ENCODE measurements around the gene IL17RB. TPM values are rescaled to one million over a fixed set of nuclear protein-coding genes. Genes with fewer than 3 reads are reported as not detected.

IL17RB gene
- total RNA-seq, 4 donors from 2014 or later = 0.71 to 2.5 (median 1.6) TPM

DNA sequence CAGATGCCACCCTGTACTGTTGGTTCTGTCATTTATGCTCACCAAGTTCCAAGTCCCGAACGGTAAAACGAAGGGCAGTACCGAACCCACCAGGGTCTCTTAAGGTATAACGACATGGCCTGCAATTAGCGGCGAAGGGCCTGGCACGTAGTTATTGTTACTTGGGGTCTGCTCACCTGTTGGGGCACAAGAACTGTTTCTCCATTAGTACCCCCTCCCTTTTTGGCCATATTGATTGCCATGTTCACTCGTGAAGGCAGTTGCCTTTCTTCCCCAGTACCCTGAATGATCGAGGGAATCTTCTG, 435 bp downstream of the IL17RB start:
- TF ChIP-seq POLR2A (IDR thresholded peaks at IDR 0.05) = no peak
- TF ChIP-seq, protein P1, sequence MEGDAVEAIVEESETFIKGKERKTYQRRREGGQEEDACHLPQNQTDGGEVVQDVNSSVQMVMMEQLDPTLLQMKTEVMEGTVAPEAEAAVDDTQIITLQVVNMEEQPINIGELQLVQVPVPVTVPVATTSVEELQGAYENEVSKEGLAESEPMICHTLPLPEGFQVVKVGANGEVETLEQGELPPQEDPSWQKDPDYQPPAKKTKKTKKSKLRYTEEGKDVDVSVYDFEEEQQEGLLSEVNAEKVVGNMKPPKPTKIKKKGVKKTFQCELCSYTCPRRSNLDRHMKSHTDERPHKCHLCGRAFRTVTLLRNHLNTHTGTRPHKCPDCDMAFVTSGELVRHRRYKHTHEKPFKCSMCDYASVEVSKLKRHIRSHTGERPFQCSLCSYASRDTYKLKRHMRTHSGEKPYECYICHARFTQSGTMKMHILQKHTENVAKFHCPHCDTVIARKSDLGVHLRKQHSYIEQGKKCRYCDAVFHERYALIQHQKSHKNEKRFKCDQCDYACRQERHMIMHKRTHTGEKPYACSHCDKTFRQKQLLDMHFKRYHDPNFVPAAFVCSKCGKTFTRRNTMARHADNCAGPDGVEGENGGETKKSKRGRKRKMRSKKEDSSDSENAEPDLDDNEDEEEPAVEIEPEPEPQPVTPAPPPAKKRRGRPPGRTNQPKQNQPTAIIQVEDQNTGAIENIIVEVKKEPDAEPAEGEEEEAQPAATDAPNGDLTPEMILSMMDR (IDR thresholded peaks at IDR 0.05) = no peak
- Histone ChIP-seq H3K9me3 (no peaks in the 10 kb centered on the region), H3K4me3 (replicated peaks in 1 of 3) (peak overlapping the region in 1 of 3 donors; percentile 71), H3K27ac (no peak overlapping the region), H3K27me3 (no peaks in the 10 kb centered on the region), H3K36me3 (no peaks in the 10 kb centered on the region), H3K4me1 (peaks cover 24 to 37% of the 10 kb centered on the region in 2 donors)
- DNase-seq = no peak
- 63 to 68% methylated on average over 9 to 10 of the region's 10 CpGs for WGBS, 2 donors
- intact Hi-C loops (cut with DNase I) = no loop called here

DNA sequence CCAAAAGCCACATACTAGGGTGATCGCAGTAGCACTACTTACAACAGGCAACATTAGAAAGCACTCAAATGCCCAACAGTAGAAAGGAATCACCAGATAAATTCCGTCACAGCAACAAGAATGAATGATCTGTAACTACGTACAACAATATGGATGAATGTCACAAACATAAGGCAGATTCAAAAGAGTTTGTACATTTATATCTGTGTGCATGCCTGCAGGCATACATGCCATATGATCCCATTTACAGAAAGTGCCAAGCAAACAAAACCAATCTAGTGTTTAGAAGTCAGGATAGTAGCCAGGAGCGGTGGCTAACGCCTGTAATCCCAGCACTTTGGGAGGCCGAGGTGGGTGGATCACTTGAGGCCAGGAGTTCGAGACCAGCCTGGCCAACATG, 3.5 kb downstream of the IL17RB start:
- TF ChIP-seq, protein P1 (IDR thresholded peaks at IDR 0.05) = no peak
- 95 to 98% methylated on average over 7 of the region's 7 CpGs for WGBS, 2 donors
- Histone ChIP-seq H3K36me3 (no peaks in the 10 kb centered on the region), H3K27ac (no peak overlapping the region), H3K9me3 (no peaks in the 10 kb centered on the region), H3K4me1 (peaks cover 9 to 10% of the 10 kb centered on the region in 2 donors), H3K27me3 (no peaks in the 10 kb centered on the region), H3K4me3 (replicated peaks in 1 of 3) (no peak overlapping the region)
- DNase-seq = no peak
- intact Hi-C loops (cut with DNase I) = no loop called here

DNA sequence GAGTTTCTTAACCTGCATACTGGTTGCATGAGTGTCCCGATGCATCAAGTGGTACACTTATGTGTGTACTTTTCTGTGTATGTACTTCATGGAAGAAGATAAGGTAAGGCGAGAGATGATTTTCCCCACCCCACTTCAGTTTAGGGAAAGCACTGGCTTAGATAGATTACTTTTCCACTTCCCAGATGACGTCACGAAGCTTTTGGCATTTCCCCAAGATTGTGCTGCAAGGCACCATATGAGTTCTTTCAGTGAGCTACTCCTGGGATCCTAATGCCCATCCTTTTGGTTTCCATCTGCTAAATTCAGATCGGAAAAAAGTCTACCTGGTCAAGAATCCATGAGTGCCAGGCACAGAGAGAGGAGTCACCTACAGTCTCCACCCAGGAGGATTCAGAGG, 4.5 kb downstream of the IL17RB start:
- peak in 1 of 2 donors; percentile 18 for DNase-seq
- Histone ChIP-seq H3K36me3 (no peaks in the 10 kb centered on the region), H3K27ac (no peak overlapping the region), H3K27me3 (no peaks in the 10 kb centered on the region), H3K4me1 (peaks cover 6 to 9% of the 10 kb centered on the region in 2 donors), H3K9me3 (no peaks in the 10 kb centered on the region), H3K4me3 (replicated peaks in 1 of 3) (no peak overlapping the region)
- intact Hi-C loops (cut with DNase I) = no loop called here
- TF ChIP-seq POLR2A (IDR thresholded peaks at IDR 0.05) = no peak
- TF ChIP-seq, protein P1 (IDR thresholded peaks at IDR 0.05) = no peak
- 59 to 76% methylated on average over 5 of the region's 5 CpGs for WGBS, 2 donors

DNA sequence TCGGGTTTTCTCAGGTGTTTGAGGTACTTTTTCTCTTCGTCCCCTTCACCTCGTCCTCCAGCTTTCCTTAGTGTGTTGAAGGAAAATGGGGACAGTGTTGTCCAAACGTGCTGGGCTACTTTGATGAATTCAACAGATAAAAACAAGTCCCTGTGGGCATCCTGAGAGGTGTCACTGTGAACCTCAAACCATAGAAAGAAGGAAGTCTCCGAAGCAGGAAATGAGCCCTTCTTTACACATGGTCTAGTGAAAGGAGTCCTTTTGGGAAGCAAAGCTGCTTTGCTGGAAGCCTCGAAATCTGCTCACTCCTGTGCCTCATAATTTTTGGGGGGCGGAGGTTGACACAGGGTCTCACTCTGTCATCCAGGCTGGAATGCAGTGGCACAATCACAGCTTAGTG, 10.6 kb downstream of the IL17RB start:
- TF ChIP-seq POLR2A (IDR thresholded peaks at IDR 0.05) = no peak
- TF ChIP-seq, protein P1 (IDR thresholded peaks at IDR 0.05) = no peak
- no peak overlapping the region for H3K27ac ChIP-seq
- intact Hi-C loops (cut with DNase I) = no loop called here
- peaks cover under 1 to 14% of the 10 kb centered on the region in 2 donors for H3K36me3 ChIP-seq
- no peak overlapping the region for H3K4me3 ChIP-seq (replicated peaks in 1 of 3)
- WGBS, 2 donors = 86 to 91% methylated on average over 7 of the region's 7 CpGs
- no peak for DNase-seq
- H3K4me1 ChIP-seq = peaks cover 0 to 5% of the 10 kb centered on the region in 2 donors
- no peaks in the 10 kb centered on the region for H3K9me3 ChIP-seq
- no peaks in the 10 kb centered on the region for H3K27me3 ChIP-seq

DNA sequence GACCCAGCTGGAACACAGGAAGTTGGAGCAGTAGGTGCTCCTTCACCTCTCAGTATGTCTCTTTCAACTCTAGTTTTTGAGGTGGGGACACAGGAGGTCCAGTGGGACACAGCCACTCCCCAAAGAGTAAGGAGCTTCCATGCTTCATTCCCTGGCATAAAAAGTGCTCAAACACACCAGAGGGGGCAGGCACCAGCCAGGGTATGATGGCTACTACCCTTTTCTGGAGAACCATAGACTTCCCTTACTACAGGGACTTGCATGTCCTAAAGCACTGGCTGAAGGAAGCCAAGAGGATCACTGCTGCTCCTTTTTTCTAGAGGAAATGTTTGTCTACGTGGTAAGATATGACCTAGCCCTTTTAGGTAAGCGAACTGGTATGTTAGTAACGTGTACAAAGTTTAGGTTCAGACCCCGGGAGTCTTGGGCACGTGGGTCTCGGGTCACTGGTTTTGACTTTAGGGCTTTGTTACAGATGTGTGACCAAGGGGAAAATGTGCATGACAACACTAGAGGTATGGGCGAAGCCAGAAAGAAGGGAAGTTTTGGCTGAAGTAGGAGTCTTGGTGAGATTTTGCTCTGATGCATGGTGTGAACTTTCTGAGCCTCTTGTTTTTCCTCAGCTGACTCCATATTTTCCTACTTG, 11.9 kb downstream of the IL17RB start:
- no peak overlapping the region for H3K27ac ChIP-seq
- H3K36me3 ChIP-seq = peaks cover 7 to 20% of the 10 kb centered on the region in 2 donors
- WGBS, 2 donors = 88 to 92% methylated on average over 7 of the region's 7 CpGs
- no peaks in the 10 kb centered on the region for H3K27me3 ChIP-seq
- intact Hi-C loops (cut with DNase I) = no loop called here
- no peak overlapping the region for H3K4me3 ChIP-seq (replicated peaks in 1 of 3)
- no peaks in the 10 kb centered on the region for H3K9me3 ChIP-seq
- no peak for DNase-seq
- TF ChIP-seq POLR2A (IDR thresholded peaks at IDR 0.05) = no peak
- TF ChIP-seq, protein P1 (IDR thresholded peaks at IDR 0.05) = no peak
- H3K4me1 ChIP-seq = peaks cover 0 to 5% of the 10 kb centered on the region in 2 donors
